Omental fat pad (tissue), 4 donors: ENCODE measurements around the gene AGAP6. TPM values are rescaled to one million over a fixed set of nuclear protein-coding genes. Genes with fewer than 3 reads are reported as not detected.
"Not testable (repeated sequence)": the region's sequence is repeated elsewhere in the genome, so short reads cannot be mapped to it uniquely, and the experiment has no call there.

Experiments
- ATAC-seq: fragments of 150-250 bp; one replicate; pipeline ENCODE4 v1.9.1; 2016; ENCODE audit warnings: mild to moderate bottlenecking, moderate library complexity; ENCODE audit not compliant: low FRiP score
- DNase-seq: peaks from one replicate; pipeline ENCODE4 v3.0.0-alpha.2; 2019; ENCODE audit warnings: low spot score
- total RNA-seq, 4 donors: library from RNA; depleted of rRNA; stranded (reverse); fragments of >200 nt; gene quantifications; one replicate each; pipeline ENCODE4 v1.1.0, GENCODE V29; 2016

Gene AGAP6
- total RNA-seq: 10 to 100 TPM; 13.2 to 37.6 (median 17.3) TPM

DNA sequence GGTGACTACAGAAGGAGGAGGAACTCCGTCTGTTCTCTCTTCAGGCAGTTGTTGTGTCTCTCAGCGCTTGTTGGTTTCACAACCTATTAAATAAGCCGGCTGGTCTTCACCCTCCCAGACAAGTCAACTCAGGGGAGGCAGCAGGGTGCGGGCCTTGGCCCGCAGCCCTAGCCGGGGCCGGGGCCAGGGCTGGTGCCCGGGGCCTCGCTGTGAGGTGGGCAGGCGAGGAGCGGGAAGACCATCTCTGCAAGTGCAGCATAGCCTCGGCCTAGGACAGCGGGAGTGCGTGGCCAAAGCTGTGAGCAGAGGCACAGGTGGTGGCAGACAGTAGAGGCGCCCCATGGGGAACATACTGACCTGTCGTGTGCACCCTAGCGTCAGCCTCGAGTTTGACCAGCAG, at the start of gene AGAP6:
Gene AGAP6 (plus strand): TSS at position 31 of the 400 bp plus-strand sequence. CDS start 310 bp downstream, at position 341.
- DNase-seq, ATAC-seq: not testable (repeated sequence)

GRCh38 chr10:49941447-49942338, 46.5 kb upstream of the AGAP6 start, which contains the start of the genes PARG and TIMM23B:
Gene PARG, minus strand, starts transcription at chr10:49942027. Its CDS starts 302 bp downstream, at chr10:49941725.
Gene TIMM23B, plus strand, starts transcription at chr10:49942053. Its CDS starts 142 bp downstream, at chr10:49942195.
- DNase-seq: peak; percentile 37
- peak; percentile 96 for ATAC-seq

GRCh38 chr10:49942339-49942705, 45.9 kb upstream of the AGAP6 start:
- ATAC-seq, DNase-seq: not testable (repeated sequence)

- DNase-seq, ATAC-seq: not testable (repeated sequence)
Observed at GRCh38 chr10:49943607-49944006, 44.6 kb upstream of the AGAP6 start.

DNA sequence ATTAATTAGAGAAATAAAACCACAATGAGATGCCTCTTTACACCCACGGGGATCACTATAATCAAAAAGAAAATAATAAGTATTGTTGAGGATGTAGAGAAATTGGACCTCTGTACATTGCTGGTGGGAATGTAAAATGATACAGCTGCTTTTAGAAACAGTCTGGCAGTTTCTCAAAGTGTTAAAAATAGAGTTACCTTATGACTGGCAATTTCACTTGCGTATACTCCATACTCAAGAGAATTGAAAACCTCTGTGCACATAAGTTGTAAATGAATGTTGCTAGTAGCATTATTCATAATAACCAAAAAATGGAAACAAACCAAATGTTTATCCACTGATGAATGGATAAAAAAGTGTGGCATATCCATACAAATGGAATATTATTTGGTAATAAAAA, 40.1 kb upstream of the AGAP6 start:
- ATAC-seq: not testable (repeated sequence)

DNA sequence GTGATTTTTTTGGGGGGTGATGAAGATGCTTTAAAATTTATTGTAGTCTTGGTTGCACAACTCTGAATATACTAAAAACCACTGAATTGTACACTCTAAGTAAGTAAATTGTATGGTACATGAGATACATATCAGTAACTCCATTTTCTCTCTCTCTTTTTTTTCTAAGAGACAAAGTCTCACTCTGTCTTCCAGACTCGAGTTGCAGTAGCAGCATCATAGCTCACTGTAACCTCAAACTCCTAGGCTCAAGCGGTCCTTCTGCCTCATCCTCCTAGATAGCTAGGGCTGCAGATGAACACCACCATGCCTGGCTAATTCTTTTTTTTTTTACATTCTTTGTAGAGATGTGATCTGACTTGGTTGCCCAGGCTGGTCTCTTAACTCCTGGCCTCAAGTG, 39.5 kb upstream of the AGAP6 start:
- not testable (repeated sequence) for ATAC-seq, DNase-seq

More for the DNA sequence above, 40.1 kb upstream of the AGAP6 start:
- DNase-seq: not testable (repeated sequence)

GRCh38 chr10:49952006-49952405, 36.2 kb upstream of the AGAP6 start:
- not testable (repeated sequence) for DNase-seq, ATAC-seq

GRCh38 chr10:49953122-49953521, 35.1 kb upstream of the AGAP6 start:
- not testable (repeated sequence) for DNase-seq, ATAC-seq

DNA sequence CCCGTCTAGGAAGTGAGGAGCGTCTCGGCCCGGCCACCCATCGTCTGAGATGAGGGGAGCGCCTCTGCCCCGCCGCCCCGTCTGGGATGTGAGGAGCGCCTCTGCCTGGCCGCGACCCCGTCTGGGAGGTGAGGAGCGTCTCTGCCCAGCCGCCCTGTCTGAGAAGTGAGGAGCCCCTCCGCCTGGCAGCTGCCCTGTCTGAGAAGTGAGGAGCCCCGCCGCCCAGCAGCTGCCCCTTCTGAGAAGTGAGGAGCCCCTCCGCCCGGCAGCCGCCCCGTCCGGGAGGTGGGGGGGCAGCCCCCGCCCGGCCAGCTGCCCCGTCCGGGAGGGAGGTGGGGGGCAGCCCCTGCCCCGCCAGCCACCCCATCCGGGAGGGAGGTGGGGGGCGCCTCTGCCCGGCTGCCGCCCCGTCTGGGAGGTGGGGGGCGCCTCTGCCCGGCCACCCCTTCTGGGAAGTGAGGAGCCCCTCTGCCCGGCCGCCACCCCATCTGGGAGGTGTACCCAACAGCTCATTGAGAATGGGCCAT, 17.8 kb upstream of the AGAP6 start:
- ATAC-seq, DNase-seq: not testable (repeated sequence)

GRCh38 chr10:49971466-49971865, 16.7 kb upstream of the AGAP6 start:
- not testable (repeated sequence) for DNase-seq, ATAC-seq

GRCh38 chr10:49972094-49972493, 16.1 kb upstream of the AGAP6 start:
- ATAC-seq, DNase-seq: not testable (repeated sequence)

GRCh38 chr10:49977756-49978155, 10.4 kb upstream of the AGAP6 start:
- DNase-seq, ATAC-seq: not testable (repeated sequence)

- DNase-seq, ATAC-seq: not testable (repeated sequence)
Observed at GRCh38 chr10:49987207-49987606, 999 bp upstream of the AGAP6 start.

DNA sequence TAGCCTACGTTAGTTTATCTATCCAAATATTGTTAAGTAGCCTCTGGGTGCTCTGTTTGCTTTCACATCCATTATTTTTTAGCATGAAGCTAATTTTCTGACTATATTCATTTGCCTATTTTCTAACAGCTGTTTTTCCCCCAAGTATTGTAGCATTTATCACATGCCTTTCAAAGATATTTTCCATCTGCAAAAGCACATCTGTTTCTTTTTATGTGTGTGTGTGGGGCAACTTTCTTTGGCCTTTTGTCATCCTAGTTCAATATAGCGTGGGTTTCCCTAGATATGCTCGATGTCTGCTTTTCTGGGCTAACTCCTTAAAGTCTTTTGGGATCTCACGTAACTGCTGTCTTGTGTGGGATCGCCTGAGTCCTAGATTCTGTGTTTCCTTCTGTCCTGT, 7.1 kb downstream of the AGAP6 start:
- ATAC-seq, DNase-seq: not testable (repeated sequence)

DNA sequence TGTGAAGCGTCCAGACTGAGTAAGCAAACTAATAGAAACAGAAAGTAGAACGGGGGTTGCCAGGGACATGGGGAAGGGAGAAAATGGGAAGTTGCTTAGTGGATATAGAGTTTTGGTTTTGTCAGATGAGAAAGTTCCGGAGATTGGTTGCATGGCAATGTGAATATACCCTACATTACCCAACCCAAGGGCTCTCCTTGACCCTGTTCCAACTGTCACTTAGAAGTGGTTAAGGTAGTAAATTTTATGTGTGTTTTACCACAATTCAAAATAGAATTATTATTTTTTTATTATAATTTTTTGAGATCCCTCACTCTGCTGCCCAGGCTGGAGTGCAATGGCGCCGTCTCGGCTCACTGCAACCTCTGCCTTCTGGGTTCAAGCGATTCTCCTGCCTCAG, 25.8 kb downstream of the AGAP6 start:
- not testable (repeated sequence) for ATAC-seq, DNase-seq

- DNase-seq, ATAC-seq: not testable (repeated sequence)
Observed at GRCh38 chr10:50015596-50016220, 27.5 kb downstream of the AGAP6 start.

GRCh38 chr10:50016926-50017325, 28.7 kb downstream of the AGAP6 start:
- ATAC-seq, DNase-seq: not testable (repeated sequence)

- not testable (repeated sequence) for ATAC-seq, DNase-seq
Observed at GRCh38 chr10:50017646-50018045, 29.4 kb downstream of the AGAP6 start.

DNA sequence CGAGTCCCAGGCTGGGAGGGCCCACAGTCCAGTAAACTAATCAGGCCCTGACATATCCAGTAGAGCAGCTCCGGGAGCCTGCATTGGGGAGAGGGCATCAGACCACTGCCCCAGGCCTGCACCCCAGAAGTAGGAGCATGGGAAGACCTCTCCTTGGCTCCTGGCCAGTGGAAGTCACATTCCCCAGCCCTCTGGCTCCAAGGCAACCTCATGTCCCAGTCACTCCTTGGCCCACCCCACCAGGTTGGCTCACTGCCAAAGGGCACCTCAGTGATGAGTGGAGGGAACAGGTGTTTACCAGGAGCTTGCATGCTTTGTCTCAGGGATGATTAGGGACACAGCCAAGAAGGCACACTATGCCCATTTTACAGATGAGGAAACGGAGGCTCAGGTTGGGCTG, 31.1 kb downstream of the AGAP6 start:
- ATAC-seq, DNase-seq: not testable (repeated sequence)
